GM18858 (cell line): Measurements from ENCODE around the gene SPAAR.
"Not testable (repeated sequence)": the region's sequence is repeated elsewhere in the genome, so short reads cannot be mapped to it uniquely, and the experiment has no call there.

ENCODE experiments used
- ATAC-seq: cut with Tn5 transposase; IDR thresholded peaks from one replicate; pipeline ENCODE4 v1.9.1; 2021; ENCODE audit not compliant: unreplicated experiment

Gene SPAAR

DNA sequence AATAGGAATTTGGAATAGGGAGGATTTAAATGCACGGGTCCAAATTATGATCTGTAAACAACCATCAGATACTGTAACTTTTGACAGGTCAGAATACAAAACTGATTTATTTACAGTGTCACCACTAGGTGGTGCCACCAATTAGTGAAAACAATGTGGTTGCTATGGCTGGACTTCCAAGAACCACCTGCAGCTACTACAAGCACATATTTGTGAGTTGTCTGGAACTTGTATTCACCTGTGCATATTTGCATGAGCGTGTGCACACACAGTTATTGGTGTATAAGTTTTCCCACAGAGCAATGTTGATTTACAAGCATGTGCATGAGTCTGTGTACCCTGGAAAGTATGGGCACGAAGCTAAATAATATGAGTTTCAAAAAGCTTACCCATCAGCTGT lies 6.2 kb upstream of the SPAAR start:
- no peak for ATAC-seq

DNA sequence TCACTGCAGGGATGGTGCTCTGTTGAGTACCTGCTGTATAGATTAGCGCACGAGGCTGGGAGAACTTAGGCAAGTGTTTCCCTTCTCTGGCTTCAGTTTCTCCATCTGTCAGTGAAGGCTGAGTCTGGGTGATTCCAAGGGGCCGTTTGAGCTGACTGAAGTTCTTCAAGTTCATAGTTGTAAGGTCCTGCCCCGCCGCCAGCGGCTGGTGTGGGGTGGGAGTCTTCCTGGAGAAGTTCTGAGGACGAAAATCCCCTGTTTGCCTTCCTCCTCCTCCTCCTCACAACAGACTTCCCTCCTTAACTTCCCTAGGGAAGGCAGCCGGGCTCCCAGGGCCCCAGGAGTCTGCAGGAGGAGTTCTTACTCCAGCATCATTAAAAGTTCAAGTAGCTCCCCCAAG lies 5.0 kb upstream of the SPAAR start:
- no peak for ATAC-seq

GRCh38 chr9:35905051-35905781 lies 4.1 kb upstream of the SPAAR start:
- no peak for ATAC-seq

GRCh38 chr9:35905912-35906679 lies 3.2 kb upstream of the SPAAR start, which contains the start of gene HRCT1:
Gene HRCT1 (plus strand): TSS chr9:35906202. CDS start chr9:35906288, 86 bp downstream.
- ATAC-seq, result no peak

- no peak for ATAC-seq
Measured at GRCh38 chr9:35906923-35907699, 2.2 kb upstream of the SPAAR start.

DNA sequence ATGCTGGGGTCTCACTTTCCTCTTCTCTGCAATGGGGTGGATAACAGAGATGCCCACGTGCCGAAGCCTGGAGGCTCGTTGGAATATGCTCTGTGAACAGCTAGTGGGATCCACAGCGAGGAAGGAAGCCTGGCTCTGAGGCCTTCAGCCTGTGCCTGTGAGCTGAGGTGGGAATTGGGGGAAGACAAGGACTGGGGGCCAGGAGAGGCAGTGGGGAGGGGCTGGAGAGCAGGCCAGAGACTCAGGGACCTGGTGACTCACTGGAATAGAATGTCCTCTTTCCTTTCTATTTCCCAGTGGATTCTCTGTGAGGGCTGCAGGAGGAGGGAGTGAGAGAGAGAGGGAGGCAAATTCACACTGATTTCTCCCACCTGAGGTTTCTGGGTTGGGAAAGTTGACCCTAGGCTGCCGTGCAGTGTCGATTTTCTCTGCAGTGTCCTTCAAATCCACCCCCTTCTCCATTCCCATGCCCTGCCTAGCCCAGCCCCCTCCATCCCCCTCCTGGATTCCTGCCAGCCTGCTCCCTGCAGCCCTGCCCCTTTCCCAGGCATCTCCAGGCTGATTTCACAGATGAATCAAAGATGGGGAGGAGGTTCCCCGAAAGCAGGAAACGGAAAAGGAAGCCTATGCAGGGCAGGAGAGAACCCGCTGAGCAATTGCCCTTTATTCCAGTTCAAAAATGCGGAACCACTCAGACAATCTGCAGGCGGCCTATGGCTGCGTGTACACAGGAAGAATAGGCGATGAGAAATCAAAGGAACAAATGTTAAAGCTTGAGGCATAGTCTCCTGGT lies 1.4 kb upstream of the SPAAR start:
- ATAC-seq, result no peak

DNA sequence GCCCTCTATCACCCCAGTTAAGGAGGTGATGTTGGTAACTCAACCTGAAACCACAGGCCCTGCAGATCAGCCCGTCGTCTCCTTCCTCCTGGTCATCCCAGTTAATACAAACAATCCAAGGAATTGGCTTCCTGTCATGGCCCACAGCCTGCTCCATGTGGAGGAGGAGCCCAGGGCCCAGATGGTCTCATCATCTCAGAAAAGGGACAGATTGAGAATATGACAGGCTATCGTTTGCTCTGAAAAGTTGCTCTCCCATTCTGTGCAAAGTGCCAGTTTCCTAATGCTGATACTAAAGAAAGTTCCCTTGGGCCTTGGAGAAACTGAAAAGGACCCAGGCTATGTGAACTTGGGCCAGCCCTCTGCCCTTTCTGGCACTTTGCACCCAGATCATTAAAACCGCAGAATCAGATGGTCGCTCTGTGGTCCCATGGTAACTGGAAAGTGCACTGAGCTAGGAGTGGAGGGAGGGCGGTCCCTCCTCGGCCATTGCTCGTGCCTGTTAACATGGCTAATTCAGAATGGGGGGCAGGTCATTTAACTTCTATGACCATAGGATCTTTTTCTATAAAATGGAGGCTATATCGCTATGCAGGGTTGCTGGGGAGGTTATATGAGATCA lies 675 bp upstream of the SPAAR start:
- ATAC-seq, result no peak

GRCh38 chr9:35909687-35910612 lies 660 bp downstream of the SPAAR start:
- ATAC-seq, result no peak

- no peak for ATAC-seq
Measured at GRCh38 chr9:35910613-35911359, 1.5 kb downstream of the SPAAR start.

DNA sequence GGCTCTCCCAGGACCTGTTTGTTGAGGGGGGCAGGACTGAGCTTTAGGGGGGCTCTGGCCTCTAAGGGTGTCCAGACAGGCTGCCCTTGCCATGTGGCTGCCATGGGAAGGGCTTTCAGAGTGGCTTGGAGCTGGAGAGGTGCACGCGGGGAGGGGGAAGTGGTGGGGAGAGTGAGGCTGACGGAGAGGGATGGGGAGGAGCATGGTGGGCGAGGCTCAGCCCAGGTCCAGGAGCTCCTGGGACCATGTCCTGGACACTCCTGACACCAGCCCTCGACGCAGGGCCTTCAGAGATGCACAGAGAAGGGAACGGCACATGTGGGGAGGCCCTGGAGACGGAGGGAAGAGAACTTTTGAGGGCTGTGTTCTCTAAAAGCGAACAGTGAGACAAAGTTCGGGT lies 2.4 kb downstream of the SPAAR start:
- ATAC-seq, result no peak

- no peak for ATAC-seq
Measured at GRCh38 chr9:35912791-35913400, 3.6 kb downstream of the SPAAR start.

DNA sequence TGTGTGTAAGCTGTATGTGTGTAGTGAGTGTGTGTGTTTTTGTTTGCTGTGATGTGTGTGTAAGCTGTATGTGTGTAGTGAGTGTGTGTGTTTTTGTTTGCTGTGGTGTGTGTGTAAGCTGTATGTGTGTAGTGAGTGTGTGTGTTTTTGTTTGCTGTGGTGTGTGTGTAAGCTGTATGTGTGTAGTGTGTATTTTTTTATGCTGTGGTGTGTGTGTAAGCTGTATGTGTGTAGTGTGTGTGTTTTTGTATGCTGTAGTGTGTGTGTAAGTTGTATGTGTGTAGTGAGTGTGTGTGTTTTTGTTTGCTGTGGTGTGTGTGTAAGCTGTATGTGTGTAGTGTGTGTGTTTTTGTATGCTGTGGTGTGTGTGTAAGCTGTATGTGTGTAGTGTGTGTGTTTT lies 4.1 kb downstream of the SPAAR start:
- not testable (repeated sequence) for ATAC-seq

GRCh38 chr9:35914301-35914807 lies 5.1 kb downstream of the SPAAR start:
- ATAC-seq, result no peak

GRCh38 chr9:35915681-35916294 lies 6.5 kb downstream of the SPAAR start:
- ATAC-seq, result no peak

GRCh38 chr9:35917261-35917660 lies 8.0 kb downstream of the SPAAR start:
- ATAC-seq, result no peak

DNA sequence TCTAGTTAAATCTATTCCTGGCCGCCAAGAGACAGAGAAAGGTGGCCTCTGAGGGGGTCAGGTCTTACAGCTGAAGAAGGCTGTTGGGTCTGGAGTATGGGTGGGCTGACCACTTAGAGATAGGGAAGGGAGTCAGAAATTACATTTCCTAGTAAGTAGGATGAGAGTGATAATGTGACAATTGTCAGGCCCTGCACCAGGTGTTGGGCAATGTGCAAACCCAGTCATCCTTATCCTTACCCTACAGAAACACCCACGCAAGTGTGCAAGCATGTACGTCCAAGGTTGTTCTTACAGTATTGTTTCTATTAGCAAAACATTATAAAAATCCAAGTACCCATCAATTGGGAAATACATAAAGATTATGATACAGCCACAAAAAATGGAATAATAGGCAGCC lies 9.5 kb downstream of the SPAAR start:
- ATAC-seq, result no peak

DNA sequence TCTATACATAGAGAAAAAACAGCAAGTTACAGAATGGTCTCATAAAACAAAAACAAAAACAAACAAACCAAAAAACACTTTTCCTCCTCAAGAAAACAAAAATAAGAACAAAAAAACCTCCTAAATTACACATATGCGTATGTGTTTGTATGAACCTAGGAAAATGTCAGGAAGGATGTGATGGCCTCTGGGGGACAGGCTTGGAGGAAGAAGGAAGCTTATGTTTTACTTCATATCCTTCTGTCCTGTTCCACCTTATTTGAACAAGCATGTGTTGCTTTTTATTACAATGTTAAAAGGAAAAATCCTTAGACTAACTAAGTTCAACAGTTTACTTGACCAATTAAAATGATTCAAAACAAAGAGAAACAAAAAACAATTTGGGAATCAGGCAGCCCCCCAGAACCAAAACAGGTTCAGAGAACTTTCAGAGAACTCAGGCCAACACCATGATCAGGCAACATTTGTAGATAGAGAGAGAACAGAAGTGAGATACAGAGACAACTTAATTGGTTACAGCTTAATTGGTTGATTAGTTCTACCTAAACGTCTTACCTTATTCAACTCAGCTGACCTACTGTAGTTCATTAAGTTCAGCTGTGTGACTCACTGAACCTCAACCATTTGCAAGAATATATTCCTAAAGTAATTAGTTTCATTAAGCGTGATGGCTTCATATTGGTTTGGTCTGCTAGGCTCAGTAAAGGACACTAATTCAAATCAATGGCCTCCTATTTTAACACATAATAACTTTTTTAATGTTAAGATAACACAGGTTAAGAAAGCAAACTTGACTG lies 10.1 kb downstream of the SPAAR start:
- no peak for ATAC-seq
